HG03095 (cell line): ENCODE data around the gene AP5M1.
"Not testable (repeated sequence)": the region's sequence is repeated elsewhere in the genome, so short reads cannot be mapped to it uniquely, and the experiment has no call there.

Experiments used
- ATAC-seq: cut with Tn5 transposase; IDR thresholded peaks from one replicate; pipeline ENCODE4 v1.9.1; 2021; ENCODE audit warnings: moderate library complexity; ENCODE audit not compliant: unreplicated experiment

AP5M1 gene

DNA sequence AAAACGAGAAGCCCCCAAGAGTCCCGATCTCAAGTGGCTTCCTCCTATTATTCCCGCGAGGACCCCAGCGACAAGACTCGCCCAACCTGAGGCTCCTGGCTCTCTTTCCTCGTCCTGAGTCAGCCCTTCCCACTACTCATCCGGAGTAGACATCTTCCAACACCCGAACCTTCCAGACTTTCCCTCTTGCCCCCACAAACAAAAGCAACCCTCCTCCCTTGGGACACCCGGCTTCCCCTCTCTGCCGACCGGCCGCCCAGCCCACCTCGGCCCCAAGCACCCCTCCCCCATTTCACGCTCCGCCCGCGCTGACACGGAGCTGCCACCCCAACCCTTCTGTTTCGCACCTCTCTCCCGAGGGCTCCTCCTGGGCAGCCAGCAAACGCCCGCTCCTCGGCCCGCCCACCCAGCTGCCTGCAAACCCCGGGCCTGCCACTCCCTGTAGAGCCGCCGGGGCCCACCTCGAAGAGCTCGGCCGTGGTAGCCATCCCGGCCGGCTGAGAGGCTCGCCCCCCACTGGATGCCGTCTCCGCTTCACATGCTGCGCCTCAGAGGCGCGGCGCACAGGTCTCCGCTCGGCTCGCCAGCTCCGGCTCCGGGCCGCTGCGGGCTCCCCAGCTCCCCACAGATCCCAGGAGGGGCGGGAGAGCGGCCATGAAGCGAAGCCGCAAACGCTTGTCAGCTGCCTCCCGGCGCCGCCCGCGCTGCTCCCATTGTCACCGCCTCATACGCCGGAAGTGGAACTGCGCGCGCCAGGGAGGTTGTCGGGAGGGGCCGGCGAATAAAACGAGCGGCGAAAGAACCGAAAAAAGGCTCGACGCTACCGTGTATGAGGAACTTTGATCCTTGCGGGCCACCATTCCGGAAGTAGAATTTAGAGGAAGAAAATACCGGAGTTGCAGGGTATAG lies at the start of gene AP5M1, which contains the start of gene EXOC5:
AP5M1 (plus strand) TSS at position 811 of the 909 bp plus-strand sequence. CDS start 344 bp downstream, outside the sequence.
EXOC5 (minus strand) TSS at position 745 of the 909 bp plus-strand sequence; CDS start at position 488, 257 bp downstream.
- peak; percentile 87 for ATAC-seq

GRCh38 chr14:57221931-57222330 lies 46.8 kb upstream of the AP5M1 start:
- no peak for ATAC-seq

GRCh38 chr14:57227083-57227482 lies 41.7 kb upstream of the AP5M1 start:
- ATAC-seq, result no peak

DNA sequence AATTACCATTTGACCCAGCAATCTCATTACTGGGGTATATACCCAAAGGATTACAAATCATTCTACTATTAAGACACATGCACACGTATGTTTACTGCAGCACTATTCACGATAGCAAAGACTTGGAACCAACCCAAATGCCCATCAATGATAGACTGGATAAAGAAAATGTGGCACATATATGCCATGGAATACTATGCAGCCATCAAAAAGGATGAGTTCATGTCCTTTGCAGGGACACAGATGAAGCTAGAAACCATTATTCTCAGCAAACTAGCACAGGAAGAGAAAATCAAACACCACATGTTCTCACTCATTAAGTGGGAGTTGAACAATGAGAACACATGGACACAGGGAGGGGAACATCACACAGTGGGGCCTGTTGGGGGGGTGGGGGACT lies 40.5 kb upstream of the AP5M1 start:
- not testable (repeated sequence) for ATAC-seq

DNA sequence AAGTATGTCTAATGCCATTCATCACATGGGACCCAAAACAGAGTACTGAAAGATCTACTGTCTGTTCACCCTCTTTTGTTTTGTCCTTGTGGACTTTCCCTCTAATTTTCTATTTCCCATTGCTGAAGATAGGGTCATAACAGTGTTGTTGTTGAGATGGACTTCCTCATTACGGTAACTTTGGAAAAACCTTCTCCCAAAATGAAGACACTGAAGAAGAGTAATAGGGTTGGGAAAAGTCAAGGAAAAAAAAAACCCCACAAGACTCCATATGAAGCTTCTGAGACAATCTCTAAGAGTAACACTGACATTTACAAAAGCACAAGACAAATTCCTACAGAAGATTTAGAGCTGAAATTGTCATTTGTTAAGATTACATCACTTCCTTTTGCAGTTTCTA lies 36.8 kb upstream of the AP5M1 start:
- no peak for ATAC-seq

DNA sequence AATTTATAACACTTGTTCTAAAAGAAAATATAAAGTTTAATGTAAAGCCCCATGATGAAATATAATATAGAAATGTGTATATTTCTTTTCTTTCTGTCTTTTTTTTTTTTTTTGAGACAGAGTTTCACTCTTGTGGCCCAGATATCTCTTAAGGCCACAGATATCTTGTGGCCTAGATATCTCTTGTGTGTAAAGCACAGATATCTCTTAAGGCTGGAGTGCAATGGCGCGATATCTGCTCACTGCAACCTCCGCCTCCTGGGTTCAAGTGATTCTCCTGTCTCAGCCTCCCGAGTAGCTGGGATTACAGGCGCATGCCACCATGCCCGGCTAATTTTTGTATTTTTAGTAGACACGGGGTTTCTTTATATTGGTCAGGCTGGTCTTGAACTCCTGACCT lies 28.7 kb upstream of the AP5M1 start:
- not testable (repeated sequence) for ATAC-seq

DNA sequence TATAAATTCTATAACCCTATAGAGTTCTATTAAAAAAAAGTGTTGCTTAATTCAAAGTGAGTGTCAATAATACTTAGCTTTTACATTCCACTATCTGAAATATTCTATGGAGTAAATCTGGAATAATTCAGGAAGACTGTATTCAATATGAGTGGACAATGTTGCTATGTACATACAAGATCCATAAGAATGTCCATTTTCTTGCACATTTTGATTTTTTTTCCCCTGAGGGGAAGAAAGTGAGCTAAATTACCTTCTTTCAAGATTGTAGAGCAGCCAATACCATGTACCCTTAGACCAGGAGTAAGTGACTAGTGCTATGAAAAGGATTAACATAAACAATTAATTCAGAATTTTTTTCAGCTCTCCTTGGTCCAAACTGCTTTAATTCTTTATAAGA lies 25.5 kb upstream of the AP5M1 start:
- ATAC-seq, result no peak

DNA sequence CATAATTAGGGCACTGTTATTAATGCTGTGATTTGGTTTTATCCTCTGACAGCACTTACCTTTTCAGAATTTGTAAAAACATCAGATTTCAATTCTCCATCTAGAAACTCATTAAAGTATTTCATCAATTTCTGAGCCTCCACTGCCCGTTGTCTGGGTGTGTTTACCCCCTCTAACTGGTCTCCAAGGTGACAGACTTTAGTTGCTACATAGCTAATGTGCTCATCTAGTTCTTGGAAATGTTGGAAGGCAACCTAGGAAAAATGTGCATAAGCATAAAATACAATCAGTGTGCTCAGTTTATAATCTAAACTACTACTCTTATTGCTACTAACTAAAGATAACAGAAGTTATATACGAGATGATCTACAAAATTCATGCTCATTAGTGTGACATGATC lies 24.7 kb upstream of the AP5M1 start:
- no peak for ATAC-seq

GRCh38 chr14:57245941-57246340 lies 22.8 kb upstream of the AP5M1 start:
- ATAC-seq, result no peak

DNA sequence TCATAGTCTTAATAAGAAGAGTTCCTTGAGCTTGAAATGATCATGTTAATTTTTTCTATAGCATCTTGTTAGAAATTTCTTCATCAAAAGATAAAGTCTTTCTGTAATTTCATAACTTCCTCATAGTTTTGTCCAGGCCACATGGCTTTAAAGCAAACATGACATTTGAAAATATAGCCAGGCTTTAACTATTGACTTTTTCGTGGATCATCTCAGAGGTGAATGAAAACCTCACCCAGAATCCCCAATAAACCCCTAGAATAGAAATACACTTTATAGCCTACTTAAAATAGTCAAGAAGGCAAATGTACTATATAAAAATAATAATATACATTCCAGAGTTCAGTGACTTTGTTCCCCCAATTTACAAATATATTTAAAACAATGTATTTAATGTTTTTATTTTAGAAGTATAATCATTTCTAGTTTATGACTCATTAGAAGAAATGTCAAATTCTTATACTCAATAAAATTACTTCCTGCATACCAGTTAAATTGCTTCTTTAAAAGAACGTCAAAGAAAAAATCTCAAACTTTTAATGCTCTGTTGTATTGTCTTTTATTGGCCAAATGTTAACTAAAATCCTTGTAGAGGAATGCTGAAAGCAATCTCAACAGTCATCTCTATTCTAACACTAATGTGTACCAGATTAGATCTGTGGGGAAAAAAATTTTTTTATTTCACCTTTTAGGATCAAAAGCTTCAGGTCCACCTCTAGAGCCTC lies 21.7 kb upstream of the AP5M1 start:
- no peak for ATAC-seq

DNA sequence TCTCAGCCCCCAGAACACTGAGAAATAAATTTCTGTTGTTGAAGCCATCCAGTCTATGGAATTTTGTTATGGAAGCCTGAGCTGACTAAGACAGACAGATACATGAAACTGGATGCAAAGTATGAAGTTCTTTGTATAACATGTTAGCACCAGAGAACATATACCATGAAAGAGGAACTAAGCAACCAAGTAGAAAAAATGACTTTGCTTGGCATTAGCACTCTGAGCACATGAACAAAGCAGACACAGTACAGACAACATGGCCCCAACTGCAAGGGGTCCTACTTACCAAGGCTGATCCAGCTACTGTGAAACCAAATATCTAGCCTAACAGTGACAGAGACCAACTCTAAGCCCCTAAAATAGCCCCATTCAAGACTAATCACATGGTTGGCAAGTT lies 13.9 kb upstream of the AP5M1 start:
- no peak for ATAC-seq

DNA sequence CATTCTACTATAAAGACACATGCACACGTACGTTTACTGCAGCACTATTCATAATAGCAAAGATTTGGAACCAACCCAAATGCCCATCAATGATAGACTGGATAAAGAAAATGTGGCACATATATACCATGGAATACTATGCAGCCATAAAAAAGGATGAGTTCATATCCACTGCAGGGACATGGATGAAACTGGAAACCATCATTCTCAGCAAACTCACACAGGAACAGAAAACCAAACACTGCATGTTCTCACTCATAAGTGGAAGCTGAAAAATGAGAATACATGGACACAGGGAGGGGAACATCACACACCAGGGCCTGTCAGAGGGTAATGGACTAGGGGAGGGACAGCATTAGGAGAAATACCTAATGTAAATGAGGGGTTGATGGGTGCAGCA lies 10.6 kb upstream of the AP5M1 start:
- not testable (repeated sequence) for ATAC-seq

- ATAC-seq, result no peak
Measured at GRCh38 chr14:57259672-57260071, 9.1 kb upstream of the AP5M1 start.

DNA sequence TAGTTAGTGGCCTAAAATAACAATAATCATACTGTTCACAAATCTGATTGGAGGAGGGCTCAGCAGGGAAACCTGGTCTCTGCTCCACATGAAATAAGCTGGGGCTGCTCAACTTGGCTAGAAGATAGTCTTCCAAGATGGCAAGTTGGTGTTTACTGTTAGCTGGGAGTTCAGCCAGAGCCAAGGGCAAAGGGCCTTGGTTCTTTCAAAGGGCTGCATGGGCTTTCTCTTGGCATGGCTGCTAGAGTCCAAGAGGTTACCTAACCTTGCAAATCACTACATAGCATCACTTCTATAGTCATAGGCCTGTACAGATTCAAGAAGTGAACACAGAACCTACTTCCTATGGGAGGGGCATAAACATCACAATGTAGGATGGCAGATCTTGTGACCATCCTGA lies 7.2 kb upstream of the AP5M1 start:
- no peak for ATAC-seq

DNA sequence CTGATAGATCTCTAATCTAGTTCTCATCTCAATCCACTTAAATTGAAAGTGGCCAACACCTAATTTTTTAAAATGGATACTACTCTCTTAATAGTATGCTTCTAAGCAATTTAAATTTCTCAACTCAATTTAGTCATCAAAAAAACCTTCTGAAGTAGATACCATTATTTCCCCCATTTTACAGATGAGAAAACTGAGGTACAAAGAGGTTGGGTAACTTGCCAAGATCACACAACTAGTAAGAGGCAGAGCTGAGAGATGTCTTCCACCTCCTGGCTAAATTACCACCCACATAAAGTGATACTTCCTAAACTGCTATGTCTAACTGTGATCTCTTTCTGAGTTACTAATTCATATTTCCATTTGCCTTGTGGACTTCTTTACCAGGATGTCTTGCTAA lies 6.7 kb upstream of the AP5M1 start:
- ATAC-seq, result no peak

DNA sequence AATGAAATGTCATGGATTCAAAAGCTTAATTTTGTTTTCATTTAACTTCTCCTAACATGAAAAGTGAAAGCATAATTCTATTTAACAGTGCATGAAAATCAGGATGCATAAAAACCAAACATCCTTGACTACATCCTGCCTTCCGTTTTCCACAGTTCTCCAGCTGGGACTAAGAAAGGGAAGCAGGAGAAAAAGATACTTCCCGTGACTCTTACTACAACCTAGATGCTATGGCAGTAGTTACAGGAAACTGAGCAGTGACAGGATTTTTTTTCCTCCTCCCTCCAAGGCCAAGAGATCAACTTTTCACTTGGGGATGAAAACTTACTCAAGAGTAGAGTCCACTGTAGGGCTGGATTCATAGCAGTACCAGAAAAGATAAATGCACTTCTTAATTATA lies 2.7 kb upstream of the AP5M1 start:
- ATAC-seq, result no peak

- ATAC-seq, result no peak
Measured at GRCh38 chr14:57273236-57273635, 4.5 kb downstream of the AP5M1 start.

GRCh38 chr14:57274551-57274950 lies 5.8 kb downstream of the AP5M1 start:
- no peak for ATAC-seq

DNA sequence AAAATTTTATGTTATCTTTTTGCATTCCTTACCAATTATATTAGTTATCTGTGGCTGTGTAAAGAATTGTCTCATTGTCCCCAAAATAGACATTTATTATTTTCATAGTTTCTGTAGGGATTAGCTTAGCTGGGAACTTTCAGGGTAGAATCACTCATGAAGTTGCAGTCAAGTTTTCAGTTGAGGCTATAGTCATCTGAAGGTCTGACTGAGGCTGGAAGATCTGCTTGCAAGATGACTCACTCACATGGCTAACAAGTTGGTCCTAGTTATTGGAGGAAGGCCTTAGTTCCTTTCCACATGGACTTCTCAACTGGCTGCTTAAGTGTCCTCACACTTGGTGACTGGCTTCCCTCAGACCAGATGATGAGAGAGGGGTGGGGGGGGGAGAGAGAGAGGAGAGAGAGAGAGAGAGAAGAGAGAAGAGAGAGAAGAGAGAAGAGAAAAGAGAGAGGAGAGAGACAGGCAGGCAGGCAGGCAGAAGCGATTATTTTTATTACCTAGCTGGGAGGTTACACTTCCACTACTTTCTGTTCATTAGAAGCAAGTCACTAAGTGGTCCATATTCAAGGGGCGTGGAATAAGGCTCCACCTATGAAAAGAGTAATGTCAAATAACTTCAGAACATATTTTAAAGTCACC lies 6.4 kb downstream of the AP5M1 start:
- ATAC-seq, result no peak

DNA sequence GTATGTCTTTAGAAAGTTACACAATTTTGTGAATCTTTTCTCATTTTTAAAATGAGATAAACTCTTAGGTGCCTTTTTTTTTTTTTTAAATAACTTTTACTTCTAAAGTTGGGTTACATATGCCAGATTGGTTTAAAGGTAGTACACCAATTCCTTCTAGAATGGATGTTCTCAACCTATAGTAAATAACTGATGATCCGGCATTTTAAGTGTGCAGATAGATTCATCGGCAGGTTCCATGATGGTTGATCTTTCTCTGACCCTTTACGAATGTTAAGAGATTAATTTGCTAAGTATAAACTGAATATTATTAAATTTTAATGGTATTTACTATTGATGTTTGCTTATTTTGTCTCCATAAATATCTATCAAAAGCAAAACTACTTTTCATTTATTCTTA lies 8.3 kb downstream of the AP5M1 start:
- ATAC-seq, result no peak

DNA sequence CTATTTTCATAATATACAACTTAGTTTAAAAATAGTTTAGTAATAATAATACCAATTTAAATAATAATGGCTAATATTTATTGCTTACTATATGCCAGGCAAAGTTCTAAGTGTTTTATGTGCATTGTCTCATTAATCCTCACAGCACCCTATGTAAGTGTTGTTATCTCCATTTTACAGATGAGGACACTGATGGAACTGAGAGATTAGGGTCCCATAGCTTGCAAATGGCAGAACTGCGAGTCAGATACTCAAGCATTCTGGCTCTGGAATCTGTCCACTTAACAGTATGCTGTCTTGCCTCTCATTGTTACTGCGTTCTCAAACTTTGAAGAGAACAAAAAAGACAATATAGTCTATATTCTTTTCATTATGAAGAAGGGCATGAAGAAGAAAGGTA lies 19.0 kb downstream of the AP5M1 start:
- ATAC-seq, result no peak

GRCh38 chr14:57290751-57291150 lies 22.0 kb downstream of the AP5M1 start:
- ATAC-seq, result no peak
